ENCODE data around the gene KLF16.

Gene KLF16

GRCh38 chr19:1839658-1840540, 23.5 kb downstream of the KLF16 start:
- no peak for DNase-seq

- no peak for DNase-seq
These were observed 25.7 kb downstream of the KLF16 start for GRCh38 chr19:1837625-1838105.

DNA sequence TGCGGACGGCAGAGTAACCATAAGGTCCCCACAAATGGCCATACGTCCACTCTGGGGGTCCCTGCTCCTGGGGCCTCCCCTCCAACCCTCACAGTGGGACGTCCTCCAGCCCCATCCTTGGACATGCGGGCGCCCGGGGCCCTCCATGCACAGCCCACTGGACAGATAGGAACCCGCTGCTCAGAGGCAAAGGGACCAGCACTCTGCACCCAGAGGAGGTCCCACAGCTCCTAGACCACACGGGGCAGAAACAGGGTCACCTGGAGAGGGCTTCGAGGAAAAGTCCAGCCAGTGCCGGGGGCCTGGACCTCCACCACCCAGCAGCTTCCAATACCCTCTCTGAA, 26.2 kb downstream of the KLF16 start:
- DNase-seq, result no peak

DNA sequence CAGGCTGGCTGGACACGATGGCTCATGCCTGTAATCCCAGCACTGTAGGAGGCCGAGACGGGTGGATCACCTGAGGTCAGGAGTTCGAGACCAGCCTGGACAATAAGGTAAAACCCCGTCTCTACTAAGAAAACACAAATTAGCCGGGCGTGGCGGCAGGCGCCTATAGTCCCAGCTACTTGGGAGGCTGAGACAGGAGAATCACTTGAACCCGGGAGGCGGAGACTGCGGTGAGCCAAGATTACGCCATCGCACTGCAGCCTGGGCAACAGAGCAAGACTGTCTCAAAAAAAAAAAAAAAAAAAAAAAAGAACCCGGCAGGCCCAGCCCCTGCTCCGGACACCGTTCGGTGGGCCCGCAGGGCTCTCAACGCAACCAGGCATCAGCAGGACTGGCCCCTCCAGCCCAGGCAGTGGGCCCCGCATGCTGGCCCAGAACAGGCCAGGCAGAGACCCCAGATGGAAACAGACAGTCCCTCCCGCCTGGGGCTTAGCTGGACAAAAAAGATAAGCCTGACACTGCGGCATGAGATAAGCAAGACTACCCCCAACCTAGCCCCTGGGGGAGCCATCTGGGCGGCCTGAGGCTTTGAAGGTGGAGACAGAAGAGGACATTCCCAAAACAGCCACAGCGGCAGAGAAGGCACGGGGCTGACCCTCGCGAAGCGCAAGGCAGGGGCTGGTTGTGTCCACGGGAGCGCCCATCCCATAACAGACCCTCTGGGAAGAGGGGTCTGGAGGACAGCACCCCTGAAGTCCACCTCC, 26.7 kb downstream of the KLF16 start:
- no peak for DNase-seq

- DNase-seq, result no peak
These were observed 29.8 kb downstream of the KLF16 start for GRCh38 chr19:1833540-1833939.

DNA sequence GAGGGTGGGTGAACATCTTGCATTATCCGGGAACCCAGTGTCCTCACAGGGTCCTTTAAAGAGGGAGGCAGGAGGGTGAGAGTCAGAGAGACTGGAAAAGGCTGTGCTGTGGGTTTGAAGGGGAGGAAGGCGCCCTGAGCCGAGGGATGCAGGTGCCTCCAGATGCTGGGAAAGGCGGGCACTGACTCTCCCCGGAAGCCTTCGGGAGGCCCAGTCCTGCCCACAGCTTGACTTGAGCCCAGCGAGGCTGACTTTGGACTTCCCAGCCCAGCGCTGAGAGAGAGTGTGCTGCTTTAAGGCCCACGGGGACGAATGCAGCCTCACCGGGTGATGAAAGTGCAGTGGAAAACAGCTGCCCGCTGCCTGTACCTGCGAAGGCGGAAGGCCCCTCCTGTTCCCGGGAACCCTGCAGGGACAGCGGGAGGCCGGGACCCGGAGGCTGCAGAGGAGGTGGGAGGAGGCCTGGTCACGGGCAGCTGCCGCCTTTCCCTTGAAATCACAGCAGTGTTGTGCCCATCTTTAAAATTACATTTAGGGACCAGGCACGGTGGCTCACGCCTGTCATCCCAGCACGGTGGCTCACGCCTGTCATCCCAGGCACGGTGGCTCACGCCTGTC, 31.2 kb downstream of the KLF16 start:
- DNase-seq, result no peak

GRCh38 chr19:1830978-1831377, 32.4 kb downstream of the KLF16 start:
- DNase-seq, result no peak

DNA sequence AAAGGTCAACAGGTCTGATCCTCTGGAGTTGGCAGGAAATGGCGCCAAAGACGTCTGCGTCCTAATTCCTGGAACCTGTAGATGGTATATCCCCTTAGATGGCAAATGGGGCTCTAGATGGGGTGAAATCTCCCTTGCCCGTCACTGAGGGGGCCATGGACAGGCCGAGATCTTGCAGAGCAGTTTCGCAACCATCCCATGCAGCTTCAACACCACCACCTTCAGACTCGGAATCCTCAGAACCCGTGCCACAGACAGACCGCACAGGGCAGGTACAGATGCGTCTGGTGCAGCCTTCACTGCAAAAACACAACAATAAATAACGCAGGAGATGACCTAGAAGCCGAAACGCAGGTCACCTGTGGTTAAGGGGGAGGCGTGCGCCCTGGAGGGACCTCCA, 32.8 kb downstream of the KLF16 start:
- DNase-seq, result no peak

GRCh38 chr19:1829958-1830357, 33.4 kb downstream of the KLF16 start:
- DNase-seq, result no peak

DNA sequence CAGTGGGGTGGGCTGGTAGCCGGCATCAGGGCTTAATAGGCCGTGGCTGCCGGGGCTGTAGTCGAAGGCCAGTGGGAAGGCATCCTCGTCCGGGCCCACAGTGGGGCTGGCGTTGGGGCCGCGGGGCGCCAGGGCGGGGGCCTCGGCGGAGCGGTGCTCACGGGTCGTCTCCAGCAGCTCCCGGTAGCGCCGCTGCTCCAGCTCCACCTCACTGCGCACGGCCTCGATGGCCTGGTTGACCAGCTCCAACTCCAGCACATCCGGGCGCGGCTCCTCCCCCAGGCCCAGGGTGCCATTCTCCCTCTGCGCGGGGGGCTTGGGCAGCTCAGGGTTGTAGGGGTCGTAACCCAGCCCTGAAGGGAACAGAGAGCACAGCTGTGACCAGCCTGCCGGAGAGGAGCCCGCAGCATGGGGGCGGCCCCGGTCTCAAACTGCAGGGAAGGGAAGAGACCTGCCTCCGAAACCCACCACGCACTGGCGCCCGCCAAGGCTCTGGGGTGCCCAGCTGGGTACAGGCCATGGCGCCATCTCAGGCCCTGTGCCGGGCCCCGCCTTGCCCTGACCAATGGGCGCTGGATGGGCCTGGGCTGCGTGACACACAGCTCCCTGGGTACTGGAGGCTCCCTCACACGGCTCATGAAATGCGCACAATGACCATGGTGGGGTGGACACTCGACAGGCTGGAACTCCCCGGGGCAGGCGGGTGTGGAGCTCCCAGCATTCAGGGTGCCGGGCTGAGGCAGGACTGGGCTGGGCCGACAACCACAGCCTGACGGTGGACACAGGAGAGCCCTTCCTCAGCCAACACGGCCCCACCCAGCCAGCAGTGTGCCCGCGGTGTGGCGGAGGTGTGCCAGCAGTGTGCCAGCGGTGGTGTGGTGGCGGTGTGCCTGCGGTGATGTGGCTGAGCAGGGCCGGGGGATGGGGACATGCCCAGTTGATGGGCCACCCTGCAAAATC, 34.8 kb downstream of the KLF16 start:
- DNase-seq, result no peak

GRCh38 chr19:1827566-1828278, 35.7 kb downstream of the KLF16 start:
- DNase-seq, result no peak

GRCh38 chr19:1826557-1827521, 36.5 kb downstream of the KLF16 start:
- no peak for DNase-seq

GRCh38 chr19:1825909-1826556, 37.3 kb downstream of the KLF16 start:
- peak; percentile 35 to 62 for DNase-seq

- no peak for DNase-seq
These were observed 39.1 kb downstream of the KLF16 start for GRCh38 chr19:1824252-1824622.

GRCh38 chr19:1823539-1824251, 39.7 kb downstream of the KLF16 start:
- DNase-seq, result no peak

DNA sequence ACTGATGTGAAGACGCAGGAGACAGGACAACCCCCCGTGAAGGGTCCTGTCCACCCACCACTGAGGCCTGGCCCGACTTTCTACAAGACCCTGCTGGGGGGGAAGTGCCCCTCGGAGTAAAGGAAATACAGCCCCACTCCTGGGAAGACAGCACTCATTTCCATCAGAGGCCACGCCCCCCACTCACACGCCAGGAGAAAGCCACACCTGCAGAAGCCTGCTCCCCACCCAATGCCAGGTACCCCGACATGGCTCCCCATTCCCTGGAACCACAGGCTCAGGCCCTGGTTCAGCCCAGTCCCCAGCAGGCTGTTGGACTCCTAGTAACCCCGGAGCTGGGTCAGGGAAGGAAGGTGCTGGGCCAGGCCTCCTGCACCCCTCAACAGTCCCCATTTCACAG, 40.4 kb downstream of the KLF16 start:
- no peak for DNase-seq

- no peak for DNase-seq
These were observed 41.2 kb downstream of the KLF16 start for GRCh38 chr19:1822210-1822609.

- no peak for DNase-seq
These were observed 43.8 kb downstream of the KLF16 start for GRCh38 chr19:1819341-1820255.

Data from SHP77 (cell line).